WTC11 (cell line): ENCODE measurements around the gene TTC7B. TPM values are rescaled to one million over a fixed set of nuclear protein-coding genes. Genes with fewer than 3 reads are reported as not detected.

Source experiments
- ATAC-seq: fragments of 200-7000 bp; cut with Tn5 transposase; 2 replicates; pipeline ENCODE4 v1.10.0; 2021; ENCODE audit warnings: mild to moderate bottlenecking, moderate library complexity
- CTCF ChIA-PET: fragments of 300-600 bp; sonication (Branson Sonifier 250); formaldehyde crosslinking; loops from one replicate; lab custom pipeline; 2021; ENCODE audit warnings: antibody characterized with exemption; lab: Charles Lee
- POLR2A ChIA-PET: fragments of 350-600 bp; sonication (Branson Sonifier 250); formaldehyde crosslinking; loops from one replicate; lab custom pipeline; 2021; ENCODE audit warnings: antibody characterized with exemption; lab: Charles Lee
- DNase-seq: peaks from one replicate; pipeline ENCODE4 v3.0.0; 2021; ENCODE audit warnings: low spot score
- H3K27ac Mint-ChIP-seq: 2 replicates; pipeline ENCODE4 v1.8.0; 2021; ENCODE audit warnings: mixed read lengths
- H3K27me3 Mint-ChIP-seq: 2 replicates; pipeline ENCODE4 v1.8.0; 2021; ENCODE audit warnings: low read depth, mild to moderate bottlenecking, moderate library complexity, mixed read lengths
- H3K36me3 Mint-ChIP-seq: 2 replicates; pipeline ENCODE4 v1.8.0; 2021; ENCODE audit warnings: mixed read lengths
- H3K4me1 Mint-ChIP-seq: 2 replicates; pipeline ENCODE4 v1.8.0; 2022; ENCODE audit warnings: mixed read lengths
- H3K4me3 Mint-ChIP-seq: 2 replicates; pipeline ENCODE4 v1.8.0; 2021; ENCODE audit warnings: mild to moderate bottlenecking, moderate library complexity, mixed read lengths
- H3K9me3 Mint-ChIP-seq: 2 replicates; pipeline ENCODE4 v1.8.0; 2021; ENCODE audit warnings: mixed read lengths
- ATF1 ChIP-seq: sonication (generic); formaldehyde crosslinking; IDR thresholded peaks from 2 replicates; pipeline ENCODE4 v1.8.1; 2023; ENCODE audit warnings: mild to moderate bottlenecking, moderate library complexity, missing genetic modification reagents
- CREM ChIP-seq: sonication (generic); formaldehyde crosslinking; IDR thresholded peaks from 2 replicates; pipeline ENCODE4 v1.8.1; 2022; ENCODE audit warnings: mild to moderate bottlenecking, missing genetic modification reagents, moderate library complexity
- ELF4 ChIP-seq: sonication (generic); formaldehyde crosslinking; IDR thresholded peaks from 2 replicates; pipeline ENCODE4 v1.8.1; 2022; ENCODE audit warnings: low read depth, mild to moderate bottlenecking, moderate library complexity, missing genetic modification reagents
- FOXJ3 ChIP-seq: sonication (generic); formaldehyde crosslinking; IDR thresholded peaks from 2 replicates; pipeline ENCODE4 v1.9.0; 2021; ENCODE audit warnings: missing genetic modification reagents, mild to moderate bottlenecking, borderline replicate concordance
- KAT7 ChIP-seq: sonication (generic); formaldehyde crosslinking; IDR thresholded peaks from 2 replicates; pipeline ENCODE4 v1.8.1; 2023; ENCODE audit warnings: missing genetic modification reagents, mild to moderate bottlenecking, borderline replicate concordance
- MYBL2 ChIP-seq: sonication (generic); formaldehyde crosslinking; IDR thresholded peaks from 2 replicates; pipeline ENCODE4 v1.8.1; 2023; ENCODE audit warnings: mild to moderate bottlenecking, moderate library complexity, missing genetic modification reagents
- PRRX2 ChIP-seq: fragments of 250-450 bp; sonication (Bioruptor Pico); IDR thresholded peaks from 2 replicates; pipeline ENCODE4 v1.8.0; 2021; ENCODE audit warnings: mild to moderate bottlenecking
- SOX15 ChIP-seq: fragments of 250-450 bp; sonication (Bioruptor Pico); IDR thresholded peaks from 2 replicates; pipeline ENCODE4 v1.9.0; 2021; ENCODE audit warnings: mild to moderate bottlenecking
- ZNF423 ChIP-seq: fragments of 250-450 bp; sonication (Bioruptor Pico); IDR thresholded peaks from 2 replicates; pipeline ENCODE4 v2.1.2; 2022; ENCODE audit warnings: mild to moderate bottlenecking, moderate library complexity
- total RNA-seq: library from RNA; stranded (reverse); gene quantifications from 3 replicates; pipeline ENCODE4 v1.2.3, GENCODE V29; 2021
- TF ChIP-seq, protein P1 (sequence below): sonication (generic); formaldehyde crosslinking; IDR thresholded peaks from 2 replicates; pipeline ENCODE4 v1.8.0; 2023; ENCODE audit warnings: missing genetic modification reagents, mild to moderate bottlenecking, borderline replicate concordance
- TF ChIP-seq, protein P2 (sequence below): sonication (generic); formaldehyde crosslinking; conservative IDR thresholded peaks from 2 replicates; pipeline ENCODE4 v1.8.1; 2023; ENCODE audit warnings: mild to moderate bottlenecking, low read depth, missing genetic modification reagents, moderate library complexity

Gene TTC7B
- total RNA-seq, 1 experiment from 2014 or later = 27.6 TPM

DNA sequence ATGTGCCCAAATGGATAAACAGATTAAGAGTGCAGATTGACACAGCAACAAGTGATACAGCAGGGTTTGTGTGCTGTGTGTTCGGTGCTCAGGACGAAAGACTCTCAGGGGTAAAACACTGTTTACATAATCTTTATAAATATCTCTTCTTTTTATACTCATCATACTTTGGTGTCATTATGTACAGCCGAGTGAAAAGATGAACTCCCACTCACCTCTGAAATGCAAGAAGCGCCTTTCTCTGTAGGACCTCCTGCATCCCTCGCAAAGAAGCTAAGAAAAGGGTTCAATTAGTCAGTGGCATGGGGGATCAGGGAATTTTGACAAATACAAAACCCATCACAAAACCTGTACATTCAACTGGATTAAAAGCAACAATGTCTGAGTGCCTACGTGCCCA, 163.6 kb downstream of the TTC7B start:
- Mint-ChIP-seq H3K27ac (no peak overlapping the region), H3K9me3 (no peaks in the 10 kb centered on the region), H3K36me3 (no peaks in the 10 kb centered on the region; the same call in 1 of the 2 replicates), H3K27me3 (no peaks in the 10 kb centered on the region), H3K4me3 (no peak overlapping the region), H3K4me1 (peaks cover 44% of the 10 kb centered on the region)
- no peak for DNase-seq
- POLR2A ChIA-PET = no interaction called here
- TF ChIP-seq, protein P1, sequence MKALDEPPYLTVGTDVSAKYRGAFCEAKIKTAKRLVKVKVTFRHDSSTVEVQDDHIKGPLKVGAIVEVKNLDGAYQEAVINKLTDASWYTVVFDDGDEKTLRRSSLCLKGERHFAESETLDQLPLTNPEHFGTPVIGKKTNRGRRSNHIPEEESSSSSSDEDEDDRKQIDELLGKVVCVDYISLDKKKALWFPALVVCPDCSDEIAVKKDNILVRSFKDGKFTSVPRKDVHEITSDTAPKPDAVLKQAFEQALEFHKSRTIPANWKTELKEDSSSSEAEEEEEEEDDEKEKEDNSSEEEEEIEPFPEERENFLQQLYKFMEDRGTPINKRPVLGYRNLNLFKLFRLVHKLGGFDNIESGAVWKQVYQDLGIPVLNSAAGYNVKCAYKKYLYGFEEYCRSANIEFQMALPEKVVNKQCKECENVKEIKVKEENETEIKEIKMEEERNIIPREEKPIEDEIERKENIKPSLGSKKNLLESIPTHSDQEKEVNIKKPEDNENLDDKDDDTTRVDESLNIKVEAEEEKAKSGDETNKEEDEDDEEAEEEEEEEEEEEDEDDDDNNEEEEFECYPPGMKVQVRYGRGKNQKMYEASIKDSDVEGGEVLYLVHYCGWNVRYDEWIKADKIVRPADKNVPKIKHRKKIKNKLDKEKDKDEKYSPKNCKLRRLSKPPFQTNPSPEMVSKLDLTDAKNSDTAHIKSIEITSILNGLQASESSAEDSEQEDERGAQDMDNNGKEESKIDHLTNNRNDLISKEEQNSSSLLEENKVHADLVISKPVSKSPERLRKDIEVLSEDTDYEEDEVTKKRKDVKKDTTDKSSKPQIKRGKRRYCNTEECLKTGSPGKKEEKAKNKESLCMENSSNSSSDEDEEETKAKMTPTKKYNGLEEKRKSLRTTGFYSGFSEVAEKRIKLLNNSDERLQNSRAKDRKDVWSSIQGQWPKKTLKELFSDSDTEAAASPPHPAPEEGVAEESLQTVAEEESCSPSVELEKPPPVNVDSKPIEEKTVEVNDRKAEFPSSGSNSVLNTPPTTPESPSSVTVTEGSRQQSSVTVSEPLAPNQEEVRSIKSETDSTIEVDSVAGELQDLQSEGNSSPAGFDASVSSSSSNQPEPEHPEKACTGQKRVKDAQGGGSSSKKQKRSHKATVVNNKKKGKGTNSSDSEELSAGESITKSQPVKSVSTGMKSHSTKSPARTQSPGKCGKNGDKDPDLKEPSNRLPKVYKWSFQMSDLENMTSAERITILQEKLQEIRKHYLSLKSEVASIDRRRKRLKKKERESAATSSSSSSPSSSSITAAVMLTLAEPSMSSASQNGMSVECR = no peak
- TF ChIP-seq ELF4 = no peak
- TF ChIP-seq CREM (CRISPR knock-in tag) = no peak
- no peak for ATAC-seq
- CTCF ChIA-PET = interaction anchor here (1.6 kb wide), 1 partner anchor 106 kb away, joined by 5 read pairs; no protein-coding TSS in a partner anchor

DNA sequence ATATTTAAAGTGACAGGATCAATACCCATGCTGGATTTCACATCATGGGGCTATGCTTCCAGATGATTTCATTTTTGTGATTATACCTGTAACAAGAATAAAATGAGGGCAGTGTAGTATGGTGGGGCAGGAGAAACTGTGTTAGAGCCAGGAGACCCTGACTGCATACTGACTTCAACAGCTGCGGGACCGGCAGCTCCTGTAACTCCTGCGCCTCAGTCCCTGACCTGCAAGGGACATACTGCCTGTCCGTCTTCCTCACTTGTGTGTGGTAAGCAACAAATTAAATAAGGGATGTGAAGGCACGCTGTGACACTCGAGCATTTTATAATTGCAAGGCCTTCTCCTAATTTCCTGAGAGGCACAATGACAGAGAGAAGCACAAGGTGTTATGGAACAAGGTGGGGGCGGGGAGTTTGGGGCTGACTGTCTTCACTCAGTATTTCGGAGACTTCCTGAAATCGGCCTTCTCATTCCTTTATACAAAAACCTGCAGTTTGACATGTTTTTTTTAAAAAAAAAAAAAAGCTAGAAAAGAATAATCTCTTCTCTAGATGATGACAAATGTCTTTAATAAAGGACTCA, 164.2 kb downstream of the TTC7B start:
- no peaks in the 10 kb centered on the region for H3K27me3 Mint-ChIP-seq
- H3K36me3 Mint-ChIP-seq = no peaks in the 10 kb centered on the region; the same call in 1 of the 2 replicates
- H3K4me1 Mint-ChIP-seq = peaks cover 48% of the 10 kb centered on the region
- ChIA-PET CTCF (interaction anchor here (1.6 kb wide), 1 partner anchor 106 kb away, joined by 5 read pairs; no protein-coding TSS in a partner anchor), POLR2A (interaction anchor here (1.1 kb wide), 1 partner anchor 10 kb away, joined by 3 read pairs; no protein-coding TSS in a partner anchor)
- TF ChIP-seq PRRX2 (no peak), FOXJ3 (CRISPR knock-in tag) (no peak), ATF1 (CRISPR knock-in tag) (no peak), ZNF423 (CRISPR knock-in tag) (no peak), SOX15 (CRISPR knock-in tag) (no peak), MYBL2 (CRISPR knock-in tag) (no peak), KAT7 (no peak)
- TF ChIP-seq, protein P2, sequence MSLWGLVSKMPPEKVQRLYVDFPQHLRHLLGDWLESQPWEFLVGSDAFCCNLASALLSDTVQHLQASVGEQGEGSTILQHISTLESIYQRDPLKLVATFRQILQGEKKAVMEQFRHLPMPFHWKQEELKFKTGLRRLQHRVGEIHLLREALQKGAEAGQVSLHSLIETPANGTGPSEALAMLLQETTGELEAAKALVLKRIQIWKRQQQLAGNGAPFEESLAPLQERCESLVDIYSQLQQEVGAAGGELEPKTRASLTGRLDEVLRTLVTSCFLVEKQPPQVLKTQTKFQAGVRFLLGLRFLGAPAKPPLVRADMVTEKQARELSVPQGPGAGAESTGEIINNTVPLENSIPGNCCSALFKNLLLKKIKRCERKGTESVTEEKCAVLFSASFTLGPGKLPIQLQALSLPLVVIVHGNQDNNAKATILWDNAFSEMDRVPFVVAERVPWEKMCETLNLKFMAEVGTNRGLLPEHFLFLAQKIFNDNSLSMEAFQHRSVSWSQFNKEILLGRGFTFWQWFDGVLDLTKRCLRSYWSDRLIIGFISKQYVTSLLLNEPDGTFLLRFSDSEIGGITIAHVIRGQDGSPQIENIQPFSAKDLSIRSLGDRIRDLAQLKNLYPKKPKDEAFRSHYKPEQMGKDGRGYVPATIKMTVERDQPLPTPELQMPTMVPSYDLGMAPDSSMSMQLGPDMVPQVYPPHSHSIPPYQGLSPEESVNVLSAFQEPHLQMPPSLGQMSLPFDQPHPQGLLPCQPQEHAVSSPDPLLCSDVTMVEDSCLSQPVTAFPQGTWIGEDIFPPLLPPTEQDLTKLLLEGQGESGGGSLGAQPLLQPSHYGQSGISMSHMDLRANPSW (CRISPR knock-in tag) = no peak
- TF ChIP-seq, protein P1 = no peak
- peak; percentile 56 for ATAC-seq
- no peak for DNase-seq
- H3K4me3 Mint-ChIP-seq = no peak overlapping the region
- H3K9me3 Mint-ChIP-seq = no peaks in the 10 kb centered on the region
- H3K27ac Mint-ChIP-seq = peak overlapping the region; percentile 10
